HEK293 (cell line): ENCODE measurements around the gene PIP5K1B.

Source experiments
- CTCF ChIA-PET: fragments of 350-600 bp; formaldehyde crosslinking; extraction: SDS; loops from one replicate; lab custom pipeline; 2021; ENCODE audit warnings: antibody characterized with exemption; lab: Yijun Ruan, JAX
- POLR2A ChIA-PET: fragments of 300-600 bp; formaldehyde crosslinking; extraction: SDS; loops from one replicate; lab custom pipeline; 2020; ENCODE audit warnings: antibody characterized with exemption, inconsistent platforms; lab: Yijun Ruan, JAX
- H3K27ac ChIP-seq: fragments of 200-500 bp; sonication (Bioruptor generic); 2 replicates; pipeline ENCODE4 v1.5.1; 2014; ENCODE audit warnings: low read depth, low read length, control low read depth, inconsistent platforms; ENCODE audit errors: extremely low read depth
- H3K36me3 ChIP-seq, 2 experiments: fragments of 200-500 bp in 1 of 2; sonication (Bioruptor generic) in 1 of 2; 1 replicate in 1 of 2; 2 replicates in 1 of 2; pipeline ENCODE4 v1.5.1; 2014 to 2017; ENCODE audit warnings: inconsistent platforms in 2 of 2, low read length in 2 of 2; ENCODE audit not compliant: control insufficient read depth in 2 of 2, insufficient read depth in 1 of 2
- H3K4me1 ChIP-seq: fragments of 200-500 bp; sonication (Bioruptor generic); 2 replicates; pipeline ENCODE4 v1.5.1; 2014; ENCODE audit warnings: mild to moderate bottlenecking, low read length, inconsistent platforms; ENCODE audit not compliant: control insufficient read depth, insufficient read depth
- H3K4me3 ChIP-seq: 2 replicates; pipeline ENCODE4 v1.5.1; 2011; ENCODE audit warnings: low read depth, mild to moderate bottlenecking, control low read depth, low read length, moderate library complexity
- H3K9me3 ChIP-seq: fragments of 200-500 bp; sonication (Bioruptor generic); 2 replicates; pipeline ENCODE4 v1.5.1; 2014; ENCODE audit warnings: low read depth, low read length, inconsistent platforms; ENCODE audit not compliant: control insufficient read depth, insufficient read depth
- PRDM2 ChIP-seq: fragments of 450-650 bp; formaldehyde crosslinking; IDR thresholded peaks from 2 replicates; pipeline ENCODE4 v1.5.1; 2016; ENCODE audit warnings: missing biosample characterization, missing genetic modification characterization, borderline replicate concordance
- PRDM6 ChIP-seq: fragments of 450-650 bp; formaldehyde crosslinking; IDR thresholded peaks from 2 replicates; pipeline ENCODE4 v1.5.1; 2017; ENCODE audit warnings: missing biosample characterization, missing genetic modification characterization
- SALL2 ChIP-seq: fragments of 450-650 bp; formaldehyde crosslinking; IDR thresholded peaks from 2 replicates; pipeline ENCODE4 v1.5.0; 2017; ENCODE audit warnings: missing biosample characterization, mild to moderate bottlenecking, missing genetic modification characterization, borderline replicate concordance
- ZBTB10 ChIP-seq: fragments of 450-650 bp; formaldehyde crosslinking; IDR thresholded peaks from 2 replicates; pipeline ENCODE4 v1.5.1; 2016; ENCODE audit warnings: missing biosample characterization, missing genetic modification characterization
- ZBTB20 ChIP-seq: fragments of 450-650 bp; formaldehyde crosslinking; IDR thresholded peaks from 2 replicates; pipeline ENCODE4 v1.5.1; 2016; ENCODE audit warnings: missing biosample characterization, missing genetic modification characterization
- ZBTB7A ChIP-seq: fragments of 450-650 bp; formaldehyde crosslinking; IDR thresholded peaks from 2 replicates; pipeline ENCODE4 v1.5.1; 2016; ENCODE audit warnings: low read depth, missing biosample characterization, missing genetic modification characterization
- ZNF10 ChIP-seq: fragments of 450-650 bp; formaldehyde crosslinking; IDR thresholded peaks from 2 replicates; pipeline ENCODE4 v1.5.1; 2017; ENCODE audit warnings: missing biosample characterization, missing genetic modification characterization
- ZNF114 ChIP-seq: fragments of 450-650 bp; formaldehyde crosslinking; IDR thresholded peaks from 2 replicates; pipeline ENCODE4 v1.5.0; 2017; ENCODE audit warnings: missing biosample characterization, missing genetic modification characterization
- ZNF132 ChIP-seq: fragments of 450-650 bp; formaldehyde crosslinking; IDR thresholded peaks from 2 replicates; pipeline ENCODE4 v1.5.1; 2017; ENCODE audit warnings: missing biosample characterization, missing genetic modification characterization, borderline replicate concordance
- ZNF202 ChIP-seq: fragments of 450-650 bp; formaldehyde crosslinking; IDR thresholded peaks from 2 replicates; pipeline ENCODE4 v1.5.1; 2016; ENCODE audit warnings: missing biosample characterization, missing genetic modification characterization, borderline replicate concordance
- ZNF311 ChIP-seq: fragments of 450-650 bp; formaldehyde crosslinking; IDR thresholded peaks from 2 replicates; pipeline ENCODE4 v1.5.1; 2017; ENCODE audit warnings: missing biosample characterization, missing genetic modification characterization, borderline replicate concordance
- ZNF416 ChIP-seq: fragments of 450-650 bp; formaldehyde crosslinking; IDR thresholded peaks from 2 replicates; pipeline ENCODE4 v1.5.1; 2016; ENCODE audit warnings: missing biosample characterization, missing genetic modification characterization
- ZNF513 ChIP-seq: fragments of 450-650 bp; IDR thresholded peaks from 2 replicates; pipeline ENCODE4 v1.5.1; 2018; ENCODE audit warnings: missing biosample characterization, missing genetic modification characterization
- ZNF530 ChIP-seq: fragments of 450-650 bp; formaldehyde crosslinking; IDR thresholded peaks from 2 replicates; pipeline ENCODE4 v1.5.1; 2016; ENCODE audit warnings: low read depth, missing biosample characterization, missing genetic modification characterization
- ZNF548 ChIP-seq: fragments of 450-650 bp; formaldehyde crosslinking; IDR thresholded peaks from 2 replicates; pipeline ENCODE4 v1.5.1; 2016; ENCODE audit warnings: missing biosample characterization, missing genetic modification characterization
- ZNF610 ChIP-seq: fragments of 450-650 bp; formaldehyde crosslinking; IDR thresholded peaks from 2 replicates; pipeline ENCODE4 v1.5.1; 2016; ENCODE audit warnings: missing biosample characterization, missing genetic modification characterization, borderline replicate concordance
- ZNF654 ChIP-seq: fragments of 450-650 bp; formaldehyde crosslinking; IDR thresholded peaks from 2 replicates; pipeline ENCODE4 v1.5.1; 2016; ENCODE audit warnings: low read depth, missing biosample characterization, missing genetic modification characterization
- ZNF692 ChIP-seq: fragments of 450-650 bp; formaldehyde crosslinking; IDR thresholded peaks from 2 replicates; pipeline ENCODE4 v1.5.1; 2016; ENCODE audit warnings: missing biosample characterization, missing genetic modification characterization
- ZSCAN4 ChIP-seq: fragments of 450-650 bp; formaldehyde crosslinking; IDR thresholded peaks from 2 replicates; pipeline ENCODE4 v1.5.1; 2017; ENCODE audit warnings: missing biosample characterization, missing genetic modification characterization
- TF ChIP-seq, protein P1 (sequence below): fragments of 450-650 bp; formaldehyde crosslinking; IDR thresholded peaks from 2 replicates; pipeline ENCODE4 v1.5.1; 2016; ENCODE audit warnings: missing biosample characterization, missing genetic modification characterization

Gene PIP5K1B

DNA sequence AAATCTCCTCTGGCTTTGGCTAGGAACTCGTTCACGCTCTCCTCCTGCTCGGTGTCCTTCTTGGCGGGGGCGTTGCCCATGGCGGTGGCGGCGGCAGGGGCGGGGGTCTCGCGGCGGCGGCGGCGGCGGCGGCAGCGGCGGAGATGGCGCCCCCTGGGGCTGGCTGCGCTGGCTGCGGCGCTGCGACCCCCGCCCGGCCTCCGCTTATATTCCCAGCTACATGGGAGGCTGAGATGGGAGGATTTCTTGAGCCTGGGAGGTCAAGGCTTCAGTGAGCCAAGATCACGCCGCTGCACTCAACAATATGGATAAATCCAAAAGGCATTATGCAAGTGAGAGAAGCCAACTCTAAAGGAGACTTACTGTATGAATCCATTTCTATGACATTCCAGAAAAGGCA is 309.0 kb downstream of the PIP5K1B start, which contains the start of gene PRKACG:
PRKACG (minus strand) TSS at position 101 of the 400 bp plus-strand sequence; CDS start at position 80, 21 bp downstream.
- POLR2A ChIA-PET: no interaction called here
- CTCF ChIA-PET: no interaction called here
- no peaks in the 10 kb centered on the region for H3K36me3 ChIP-seq
- no peak within 1 kb of the TSS for H3K4me3 ChIP-seq
- no peaks in the 10 kb centered on the region for H3K9me3 ChIP-seq
- no peaks in the 10 kb centered on the region for H3K4me1 ChIP-seq
- H3K27ac ChIP-seq: no peak within 1 kb of the TSS
- TF ChIP-seq ZBTB20 (no peak), ZNF654 (tag by site-specific recombination) (no peak), ZBTB10 (tag by site-specific recombination) (no peak), ZSCAN4 (tag by site-specific recombination) (no peak), ZNF114 (no peak), ZNF202 (tag by site-specific recombination) (no peak), PRDM6 (tag by site-specific recombination) (no peak), ZNF513 (tag by site-specific recombination) (no peak), ZNF530 (no peak), SALL2 (tag by site-specific recombination) (no peak), ZNF132 (tag by site-specific recombination) (no peak), ZNF10 (tag by site-specific recombination) (no peak), ZNF311 (tag by site-specific recombination) (no peak), ZNF692 (no peak), PRDM2 (tag by site-specific recombination) (no peak), ZNF548 (tag by site-specific recombination) (no peak), ZNF610 (no peak), ZBTB7A (no peak), ZNF416 (tag by site-specific recombination) (no peak)
- TF ChIP-seq, protein P1, sequence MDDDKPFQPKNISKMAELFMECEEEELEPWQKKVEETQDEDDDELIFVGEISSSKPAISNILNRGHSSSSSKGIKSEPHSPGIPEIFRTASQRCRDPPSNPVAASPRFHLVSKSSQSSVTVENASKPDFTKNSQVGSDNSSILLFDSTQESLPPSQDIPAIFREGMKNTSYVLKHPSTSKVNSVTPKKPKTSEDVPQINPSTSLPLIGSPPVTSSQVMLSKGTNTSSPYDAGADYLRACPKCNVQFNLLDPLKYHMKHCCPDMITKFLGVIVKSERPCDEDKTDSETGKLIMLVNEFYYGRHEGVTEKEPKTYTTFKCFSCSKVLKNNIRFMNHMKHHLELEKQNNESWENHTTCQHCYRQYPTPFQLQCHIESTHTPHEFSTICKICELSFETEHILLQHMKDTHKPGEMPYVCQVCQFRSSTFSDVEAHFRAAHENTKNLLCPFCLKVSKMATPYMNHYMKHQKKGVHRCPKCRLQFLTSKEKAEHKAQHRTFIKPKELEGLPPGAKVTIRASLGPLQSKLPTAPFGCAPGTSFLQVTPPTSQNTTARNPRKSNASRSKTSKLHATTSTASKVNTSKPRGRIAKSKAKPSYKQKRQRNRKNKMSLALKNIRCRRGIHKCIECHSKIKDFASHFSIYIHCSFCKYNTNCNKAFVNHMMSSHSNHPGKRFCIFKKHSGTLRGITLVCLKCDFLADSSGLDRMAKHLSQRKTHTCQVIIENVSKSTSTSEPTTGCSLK (tag by site-specific recombination): no peak
